Activated CD8-positive, alpha-beta T cell treated with anti-CD3 and anti-CD28 coated beads, Interleukin-2, amount 10 ng/mL, durations not matched to agents 7 days and 5 days (primary cell): Measurements from ENCODE around the gene NPY4R. TPM values are rescaled to one million over a fixed set of nuclear protein-coding genes. Genes with fewer than 3 reads are reported as not detected.
"Not testable (repeated sequence)": the region's sequence is repeated elsewhere in the genome, so short reads cannot be mapped to it uniquely, and the experiment has no call there.

Source experiments
- ATAC-seq: fragments of 150-1000 bp; cut with Tn5 transposase; one replicate; pipeline ENCODE4 v1.10.0; 2021; ENCODE audit warnings: moderate library complexity
- CTCF ChIA-PET: fragments of 350-600 bp; sonication (Branson Sonifier 250); formaldehyde crosslinking; loops from one replicate; lab custom pipeline; 2021; ENCODE audit warnings: antibody characterized with exemption; lab: Charles Lee
- POLR2A ChIA-PET: fragments of 350-600 bp; sonication (Branson Sonifier 250); formaldehyde crosslinking; loops from one replicate; lab custom pipeline; 2021; ENCODE audit warnings: antibody characterized with exemption; lab: Charles Lee
- DNase-seq: peaks from one replicate; pipeline ENCODE4 v3.0.0-alpha.2; 2020
- H3K27ac Mint-ChIP-seq: one replicate; pipeline ENCODE4 v1.8.0; 2021; ENCODE audit warnings: mild to moderate bottlenecking, mixed read lengths
- H3K27me3 Mint-ChIP-seq: one replicate; pipeline ENCODE4 v1.8.0; 2021; ENCODE audit warnings: low read depth, mixed read lengths
- H3K36me3 Mint-ChIP-seq: one replicate; pipeline ENCODE4 v1.8.0; 2021; ENCODE audit warnings: low read depth, mixed read lengths
- H3K4me1 Mint-ChIP-seq: one replicate; pipeline ENCODE4 v1.8.0; 2021; ENCODE audit warnings: low read depth, mixed read lengths
- H3K4me3 Mint-ChIP-seq: one replicate; pipeline ENCODE4 v1.8.0; 2021; ENCODE audit warnings: mild to moderate bottlenecking, mixed read lengths
- H3K9me3 Mint-ChIP-seq: one replicate; pipeline ENCODE4 v1.8.0; 2022; ENCODE audit warnings: mixed read lengths; ENCODE audit not compliant: insufficient read depth
- total RNA-seq, 2 experiments: library from RNA; stranded (reverse); gene quantifications; one replicate each; pipeline ENCODE4 v1.2.3, GENCODE V29; 2021

The NPY4R gene
- total RNA-seq, 2 experiments from 2014 or later = not detected

- H3K9me3 Mint-ChIP-seq, CTCF ChIA-PET, ATAC-seq, H3K4me1 Mint-ChIP-seq, POLR2A ChIA-PET, H3K36me3 Mint-ChIP-seq, H3K4me3 Mint-ChIP-seq, H3K27me3 Mint-ChIP-seq, H3K27ac Mint-ChIP-seq, DNase-seq: not testable (repeated sequence)
Observed at GRCh38 chr10:46490285-46490684, 24.5 kb upstream of the NPY4R start.

- CTCF ChIA-PET, H3K4me1 Mint-ChIP-seq, ATAC-seq, H3K27ac Mint-ChIP-seq, H3K36me3 Mint-ChIP-seq, H3K27me3 Mint-ChIP-seq, H3K4me3 Mint-ChIP-seq, DNase-seq, POLR2A ChIA-PET, H3K9me3 Mint-ChIP-seq: not testable (repeated sequence)
Observed at GRCh38 chr10:46486459-46486858, 20.7 kb upstream of the NPY4R start.

- H3K4me1 Mint-ChIP-seq, POLR2A ChIA-PET, H3K36me3 Mint-ChIP-seq, H3K27ac Mint-ChIP-seq, H3K27me3 Mint-ChIP-seq, H3K4me3 Mint-ChIP-seq, DNase-seq, ATAC-seq, CTCF ChIA-PET, H3K9me3 Mint-ChIP-seq: not testable (repeated sequence)
Observed at GRCh38 chr10:46474746-46475320, 9.1 kb upstream of the NPY4R start.

- CTCF ChIA-PET, ATAC-seq, H3K36me3 Mint-ChIP-seq, H3K4me1 Mint-ChIP-seq, H3K27ac Mint-ChIP-seq, DNase-seq, H3K9me3 Mint-ChIP-seq, POLR2A ChIA-PET, H3K27me3 Mint-ChIP-seq, H3K4me3 Mint-ChIP-seq: not testable (repeated sequence)
Observed at GRCh38 chr10:46473758-46474157, 8.0 kb upstream of the NPY4R start.

- CTCF ChIA-PET, H3K4me1 Mint-ChIP-seq, H3K9me3 Mint-ChIP-seq, H3K27ac Mint-ChIP-seq, H3K27me3 Mint-ChIP-seq, H3K4me3 Mint-ChIP-seq, POLR2A ChIA-PET, ATAC-seq, DNase-seq, H3K36me3 Mint-ChIP-seq: not testable (repeated sequence)
Observed at GRCh38 chr10:46470134-46470533, 4.4 kb upstream of the NPY4R start.

- DNase-seq, H3K36me3 Mint-ChIP-seq, H3K27ac Mint-ChIP-seq, CTCF ChIA-PET, ATAC-seq, H3K4me1 Mint-ChIP-seq, H3K4me3 Mint-ChIP-seq, H3K9me3 Mint-ChIP-seq, H3K27me3 Mint-ChIP-seq, POLR2A ChIA-PET: not testable (repeated sequence)
Observed at GRCh38 chr10:46468119-46468809, 2.5 kb upstream of the NPY4R start.

GRCh38 chr10:46463608-46464007 lies 2.1 kb downstream of the NPY4R start:
- ATAC-seq, H3K36me3 Mint-ChIP-seq, H3K4me3 Mint-ChIP-seq, H3K27me3 Mint-ChIP-seq, H3K4me1 Mint-ChIP-seq, DNase-seq, POLR2A ChIA-PET, H3K27ac Mint-ChIP-seq, H3K9me3 Mint-ChIP-seq, CTCF ChIA-PET: not testable (repeated sequence)

GRCh38 chr10:46462276-46462675 lies 3.5 kb downstream of the NPY4R start:
- POLR2A ChIA-PET, DNase-seq, H3K27ac Mint-ChIP-seq, H3K4me1 Mint-ChIP-seq, H3K4me3 Mint-ChIP-seq, H3K9me3 Mint-ChIP-seq, ATAC-seq, H3K36me3 Mint-ChIP-seq, CTCF ChIA-PET, H3K27me3 Mint-ChIP-seq: not testable (repeated sequence)

GRCh38 chr10:46459579-46459978 lies 6.2 kb downstream of the NPY4R start:
- CTCF ChIA-PET, H3K27ac Mint-ChIP-seq, H3K27me3 Mint-ChIP-seq, H3K4me1 Mint-ChIP-seq, ATAC-seq, POLR2A ChIA-PET, DNase-seq, H3K36me3 Mint-ChIP-seq, H3K4me3 Mint-ChIP-seq, H3K9me3 Mint-ChIP-seq: not testable (repeated sequence)

- H3K4me3 Mint-ChIP-seq, CTCF ChIA-PET, POLR2A ChIA-PET: not testable (repeated sequence)
Observed at GRCh38 chr10:46457071-46457470, 8.7 kb downstream of the NPY4R start.

GRCh38 chr10:46455992-46456391 lies 9.8 kb downstream of the NPY4R start:
- not testable (repeated sequence) for H3K36me3 Mint-ChIP-seq, H3K4me1 Mint-ChIP-seq

More at GRCh38 chr10:46457071-46457470, 8.7 kb downstream of the NPY4R start:
- not testable (repeated sequence) for ATAC-seq, H3K27ac Mint-ChIP-seq, H3K27me3 Mint-ChIP-seq, H3K9me3 Mint-ChIP-seq, H3K4me1 Mint-ChIP-seq, DNase-seq, H3K36me3 Mint-ChIP-seq

GRCh38 chr10:46451365-46451764 lies 14.4 kb downstream of the NPY4R start:
- H3K4me3 Mint-ChIP-seq, H3K9me3 Mint-ChIP-seq, POLR2A ChIA-PET, H3K4me1 Mint-ChIP-seq, ATAC-seq, CTCF ChIA-PET, H3K36me3 Mint-ChIP-seq, H3K27me3 Mint-ChIP-seq, H3K27ac Mint-ChIP-seq, DNase-seq: not testable (repeated sequence)

More at GRCh38 chr10:46455992-46456391, 9.8 kb downstream of the NPY4R start:
- H3K4me3 Mint-ChIP-seq, CTCF ChIA-PET, POLR2A ChIA-PET, H3K27ac Mint-ChIP-seq, DNase-seq, ATAC-seq, H3K9me3 Mint-ChIP-seq, H3K27me3 Mint-ChIP-seq: not testable (repeated sequence)
